Measurements from ENCODE around the gene VCPKMT. TPM values are rescaled to one million over a fixed set of nuclear protein-coding genes. Genes with fewer than 3 reads are reported as not detected.

VCPKMT gene
- total and polyA plus RNA-seq, 2 experiments from 2014 or later, result 4.8 to 10.7 TPM

- no peak overlapping the region for H3K4me3 ChIP-seq
- TF ChIP-seq CTCF (IDR thresholded peaks at IDR 0.05; ENCODE audit: low read depth, low read length), result no peak
- no peaks in the 10 kb centered on the region for H3K27me3 ChIP-seq
- no peak for DNase-seq (ENCODE audit: low read depth in 1 of 2, low spot score in 1 of 2)
- peaks cover 18% of the 10 kb centered on the region for H3K36me3 ChIP-seq
- no peaks in the 10 kb centered on the region for H3K4me1 ChIP-seq (ENCODE audit: low read depth)
- H3K9me3 ChIP-seq (ENCODE audit: low read depth), result no peaks in the 10 kb centered on the region
- no peak overlapping the region for H3K27ac ChIP-seq
Observed at GRCh38 chr14:50123062-50123461, 6.7 kb upstream of the VCPKMT start.

- Histone ChIP-seq H3K9me3 (ENCODE audit: low read depth) (no peaks in the 10 kb centered on the region), H3K27ac (no peak overlapping the region), H3K4me3 (no peak overlapping the region), H3K4me1 (ENCODE audit: low read depth) (no peaks in the 10 kb centered on the region), H3K27me3 (no peaks in the 10 kb centered on the region), H3K36me3 (peaks cover 24% of the 10 kb centered on the region)
- TF ChIP-seq CTCF (IDR thresholded peaks at IDR 0.05; ENCODE audit: low read depth, low read length), result no peak
- no peak for DNase-seq (ENCODE audit: low read depth in 1 of 2, low spot score in 1 of 2)
Observed at GRCh38 chr14:50122291-50122690, 5.9 kb upstream of the VCPKMT start.

- no peaks in the 10 kb centered on the region for H3K9me3 ChIP-seq (ENCODE audit: low read depth)
- no peak overlapping the region for H3K27ac ChIP-seq
- H3K4me1 ChIP-seq (ENCODE audit: low read depth), result peaks cover 4% of the 10 kb centered on the region
- no peak overlapping the region for H3K4me3 ChIP-seq
- no peak for TF ChIP-seq CTCF (IDR thresholded peaks at IDR 0.05; ENCODE audit: low read depth, low read length)
- H3K36me3 ChIP-seq, result peaks cover 24% of the 10 kb centered on the region
- no peaks in the 10 kb centered on the region for H3K27me3 ChIP-seq
- DNase-seq (ENCODE audit: low read depth in 1 of 2, low spot score in 1 of 2), result no peak
Observed at GRCh38 chr14:50121486-50121885, 5.1 kb upstream of the VCPKMT start.

GRCh38 chr14:50117456-50117855 lies 1.1 kb upstream of the VCPKMT start:
- peaks cover 31% of the 10 kb centered on the region for H3K36me3 ChIP-seq
- peaks cover 9% of the 10 kb centered on the region for H3K4me1 ChIP-seq (ENCODE audit: low read depth)
- no peak for TF ChIP-seq CTCF (IDR thresholded peaks at IDR 0.05; ENCODE audit: low read depth, low read length)
- no peak overlapping the region for H3K4me3 ChIP-seq
- no peaks in the 10 kb centered on the region for H3K9me3 ChIP-seq (ENCODE audit: low read depth)
- no peak overlapping the region for H3K27ac ChIP-seq
- no peaks in the 10 kb centered on the region for H3K27me3 ChIP-seq
- DNase-seq (ENCODE audit: low read depth in 1 of 2, low spot score in 1 of 2), result no peak

- no peaks in the 10 kb centered on the region for H3K9me3 ChIP-seq (ENCODE audit: low read depth)
- no peak for DNase-seq (ENCODE audit: low read depth in 1 of 2, low spot score in 1 of 2)
- H3K4me1 ChIP-seq (ENCODE audit: low read depth), result peaks cover 9% of the 10 kb centered on the region
- peak overlapping the region; percentile 89 for H3K27ac ChIP-seq
- H3K36me3 ChIP-seq, result peaks cover 33% of the 10 kb centered on the region
- peak overlapping the region; percentile 88 for H3K4me3 ChIP-seq
- TF ChIP-seq CTCF (IDR thresholded peaks at IDR 0.05; ENCODE audit: low read depth, low read length), result no peak
- no peaks in the 10 kb centered on the region for H3K27me3 ChIP-seq
Observed at GRCh38 chr14:50116966-50117365, 594 bp upstream of the VCPKMT start.

All from cardiac muscle cell (in vitro differentiated cells and primary cell).